ENCODE results near the gene CNKSR3.

CNKSR3 gene

GRCh38 chr6:154377726-154378125, 132.8 kb downstream of the CNKSR3 start:
- DNase-seq: no peak

DNA sequence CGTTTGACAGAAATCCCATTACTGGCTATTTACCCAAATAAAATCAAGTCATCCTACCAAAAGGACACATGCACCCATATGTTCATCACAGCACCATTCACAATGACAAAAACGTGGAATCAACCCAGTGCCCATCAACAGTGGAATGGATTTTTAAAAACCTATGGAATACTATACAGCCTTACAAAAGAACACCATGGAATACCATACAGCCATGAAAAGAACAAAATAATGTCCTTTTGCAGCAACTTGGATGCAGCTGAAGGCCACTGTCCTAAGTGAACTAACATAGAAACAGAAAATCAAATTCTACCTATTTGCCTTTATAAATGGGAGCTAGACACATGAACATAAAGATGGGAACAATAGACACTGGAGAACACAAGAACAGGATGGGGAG, 136.5 kb downstream of the CNKSR3 start:
- no peak for DNase-seq

GRCh38 chr6:154371281-154371680, 139.2 kb downstream of the CNKSR3 start:
- no peak for DNase-seq

GRCh38 chr6:154370545-154370944, 139.9 kb downstream of the CNKSR3 start:
- peak; percentile 64 for DNase-seq

- no peak for DNase-seq
Observed at GRCh38 chr6:154367839-154368695, 142.4 kb downstream of the CNKSR3 start.

- no peak for DNase-seq
Observed at GRCh38 chr6:154367336-154367735, 143.1 kb downstream of the CNKSR3 start.

GRCh38 chr6:154363821-154364220, 146.7 kb downstream of the CNKSR3 start:
- peak; percentile 69 for DNase-seq

DNA sequence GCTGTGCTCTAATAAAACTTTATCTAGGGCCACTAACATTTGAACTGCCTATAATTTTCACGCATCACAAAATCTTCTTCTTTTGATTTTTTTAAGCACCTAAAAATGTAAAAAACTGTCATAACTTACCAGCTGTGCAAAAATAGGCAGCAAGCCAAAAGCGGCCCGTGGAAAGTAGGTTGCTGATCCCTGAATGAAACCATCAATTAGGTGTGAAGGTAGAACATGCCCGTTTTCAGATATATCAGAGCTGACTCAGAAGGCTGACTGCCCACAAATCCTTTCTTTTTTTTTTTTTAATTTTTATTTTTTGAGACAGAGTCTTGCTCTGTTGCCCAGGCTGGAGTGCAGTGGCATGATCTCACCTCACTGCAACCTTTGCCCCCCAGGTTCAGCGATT, 149.0 kb downstream of the CNKSR3 start:
- no peak for DNase-seq

DNA sequence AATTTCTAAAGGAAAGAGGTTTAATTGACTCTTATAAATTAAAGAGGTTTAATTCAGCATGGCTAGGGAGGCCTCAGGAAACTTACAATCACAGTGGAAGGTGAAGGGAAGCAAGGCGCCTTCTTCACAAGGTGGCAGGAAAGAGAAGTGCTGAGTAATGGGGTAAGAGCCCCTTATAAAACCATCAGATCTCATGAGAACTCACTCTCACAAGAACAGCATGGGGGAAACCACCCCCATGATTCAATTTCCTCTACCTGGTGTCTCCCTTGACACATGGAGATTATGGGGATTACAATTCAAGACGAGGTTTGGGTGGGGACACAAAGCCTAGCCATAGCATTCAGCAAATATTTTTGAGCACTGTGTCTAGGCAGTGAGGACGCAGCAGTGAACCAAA, 150.0 kb downstream of the CNKSR3 start:
- DNase-seq: no peak

- no peak for DNase-seq
Observed at GRCh38 chr6:154359679-154360078, 150.8 kb downstream of the CNKSR3 start.

DNA sequence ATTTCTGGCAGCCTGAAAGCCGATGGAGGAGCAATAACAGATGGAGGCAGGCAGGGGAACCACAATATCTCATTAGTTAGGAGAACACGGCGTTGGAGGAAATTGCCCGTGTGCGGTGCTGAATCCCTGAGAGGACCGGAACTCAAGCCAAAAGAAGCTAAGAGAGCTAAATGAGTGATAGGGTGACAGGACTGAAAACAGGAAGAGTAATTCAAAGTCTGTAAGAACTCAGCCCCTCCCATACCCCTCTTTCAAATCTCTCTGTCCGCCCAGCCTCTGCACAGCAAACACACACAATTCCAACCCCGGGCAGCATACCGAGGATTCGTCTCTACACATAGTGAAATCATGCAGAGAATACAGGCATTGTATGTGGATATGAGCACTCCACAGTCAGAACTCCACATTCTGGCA, 151.3 kb downstream of the CNKSR3 start:
- DNase-seq: no peak

GRCh38 chr6:154358019-154358545, 152.4 kb downstream of the CNKSR3 start:
- DNase-seq: no peak

GRCh38 chr6:154356690-154357089, 153.8 kb downstream of the CNKSR3 start, which contains the start of gene IPCEF1:
IPCEF1 (minus strand) TSS chr6:154356803; CDS start chr6:154265947, 90,856 bp downstream.
- DNase-seq: no peak

- no peak for DNase-seq
Observed at GRCh38 chr6:154356113-154356512, 154.4 kb downstream of the CNKSR3 start.

GRCh38 chr6:154354265-154354777, 156.2 kb downstream of the CNKSR3 start:
- DNase-seq: no peak

DNA sequence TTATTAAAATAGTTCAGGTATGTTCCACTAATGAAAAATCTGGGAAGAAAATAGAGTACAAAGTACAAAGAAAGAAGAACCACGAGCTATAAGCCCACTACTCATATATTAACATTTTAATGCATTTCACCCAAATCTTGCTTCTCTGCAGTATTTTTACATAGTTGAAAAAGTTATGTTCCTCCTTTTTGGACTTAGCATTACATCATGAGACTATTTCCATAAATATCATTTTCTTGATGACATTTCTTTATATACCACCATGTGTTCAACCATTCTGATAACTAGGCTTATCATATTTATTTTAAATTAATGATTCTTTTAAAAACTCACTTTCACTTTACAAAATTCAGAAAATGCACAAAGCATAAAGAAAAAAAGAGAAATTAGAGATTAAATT, 156.9 kb downstream of the CNKSR3 start:
- DNase-seq: no peak

- no peak for DNase-seq
Observed at GRCh38 chr6:154352898-154353585, 157.4 kb downstream of the CNKSR3 start.

GRCh38 chr6:154350293-154350692, 160.2 kb downstream of the CNKSR3 start:
- peak; percentile 30 for DNase-seq

DNA sequence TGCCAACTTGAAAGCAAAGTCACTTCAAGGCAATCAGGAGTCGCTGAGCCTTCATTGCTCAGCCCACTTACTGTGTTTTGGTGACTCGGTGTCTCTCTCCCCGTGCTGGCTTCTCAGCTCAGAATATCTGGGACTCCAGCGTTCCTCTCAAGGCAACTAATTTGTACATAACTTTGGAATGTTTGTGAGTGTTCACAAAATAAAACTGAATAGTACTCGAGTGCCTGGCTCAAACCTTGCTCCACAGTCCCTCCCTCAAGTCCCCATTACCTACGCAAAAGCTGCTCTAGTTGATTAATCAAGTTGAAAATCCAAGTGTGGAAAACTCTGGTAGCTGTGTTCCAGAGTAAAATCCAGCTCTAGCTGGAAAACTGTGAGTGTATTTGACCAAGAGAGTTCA, 162.5 kb downstream of the CNKSR3 start:
- DNase-seq: no peak

DNA sequence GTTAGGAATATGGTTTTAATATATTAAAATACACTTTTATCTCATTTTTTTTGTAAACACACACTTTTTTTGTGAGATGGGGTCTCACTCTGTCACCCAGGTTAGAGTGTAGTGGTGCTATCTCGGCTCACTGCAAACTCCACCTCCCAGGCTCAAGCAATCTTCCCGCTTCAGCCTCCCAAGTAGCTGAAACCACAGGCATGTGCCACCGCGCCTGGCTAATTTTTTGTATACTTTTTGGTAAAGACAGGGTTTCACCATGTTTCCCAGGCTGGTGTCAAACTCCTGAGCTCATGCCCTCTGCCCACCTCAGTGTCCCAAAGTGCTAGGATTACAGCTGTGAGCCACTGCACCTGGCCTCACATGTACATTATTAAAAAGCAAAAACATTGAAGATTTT, 164.7 kb downstream of the CNKSR3 start:
- no peak for DNase-seq

DNA sequence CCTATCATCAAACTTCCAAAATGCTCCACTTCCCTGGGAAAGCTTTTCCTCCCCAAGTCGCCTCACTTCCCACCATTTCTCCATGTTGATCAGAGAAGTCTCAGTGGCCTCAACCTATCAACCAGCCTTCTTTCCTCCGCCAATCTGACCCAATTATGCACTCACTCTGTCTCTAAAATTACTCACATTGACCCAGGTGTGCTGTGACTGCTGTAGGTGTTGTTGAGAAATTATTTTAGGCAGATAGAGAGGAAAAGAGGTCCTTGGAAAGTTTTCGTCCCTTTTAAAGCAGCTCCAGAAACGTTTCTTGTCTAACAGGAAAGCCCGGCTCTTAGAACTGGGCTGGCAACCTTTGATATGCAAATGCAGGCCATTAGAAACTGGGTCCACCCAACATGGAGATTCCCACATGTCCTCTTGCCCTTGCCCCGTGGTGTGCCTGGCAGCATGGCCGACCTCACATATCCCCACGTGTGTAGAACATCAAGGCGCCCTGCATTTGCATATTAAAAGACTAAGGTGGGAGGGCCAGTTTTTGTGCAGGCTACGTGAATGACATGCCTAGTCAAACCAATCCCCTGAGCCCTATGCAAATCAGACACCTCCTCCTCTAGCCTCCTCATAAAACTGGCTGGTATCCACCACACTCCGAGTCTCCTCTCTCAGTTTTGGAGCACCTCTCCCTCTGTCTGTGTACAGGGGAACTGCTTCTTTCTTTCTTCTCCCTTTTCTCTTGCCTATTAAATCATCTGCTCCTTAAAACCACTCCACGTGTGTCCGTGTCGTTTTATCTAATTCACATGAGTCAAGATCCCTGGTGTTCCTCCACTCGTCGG, 166.8 kb downstream of the CNKSR3 start:
- DNase-seq: peak; percentile 53

- no peak for DNase-seq
Observed at GRCh38 chr6:154341871-154342270, 168.6 kb downstream of the CNKSR3 start.

- DNase-seq: no peak
Observed at GRCh38 chr6:154341336-154341735, 169.1 kb downstream of the CNKSR3 start.
